ENCODE data around the gene HSDL2.

GRCh38 chr9:112371060-112371459, 8.8 kb upstream of the HSDL2 start:
- TF ChIP-seq CTCF (conservative IDR thresholded peaks at IDR 0.05) (no peak), ZFX (IDR thresholded peaks at IDR 0.05) (no peak)

Data from C4-2B (cell line).